EL (cell line): Measurements from ENCODE around the gene B3GALT6.
A peak's percentile ranks its signal among the peaks of the same experiment; 100 is the strongest.
"Not testable (repeated sequence)": the region's sequence is repeated elsewhere in the genome, so short reads cannot be mapped to it uniquely, and the experiment has no call there.

Experiments used
- DNase-seq: peaks from one replicate; pipeline ENCODE4 v3.0.0-alpha.2; 2016

The B3GALT6 gene

DNA sequence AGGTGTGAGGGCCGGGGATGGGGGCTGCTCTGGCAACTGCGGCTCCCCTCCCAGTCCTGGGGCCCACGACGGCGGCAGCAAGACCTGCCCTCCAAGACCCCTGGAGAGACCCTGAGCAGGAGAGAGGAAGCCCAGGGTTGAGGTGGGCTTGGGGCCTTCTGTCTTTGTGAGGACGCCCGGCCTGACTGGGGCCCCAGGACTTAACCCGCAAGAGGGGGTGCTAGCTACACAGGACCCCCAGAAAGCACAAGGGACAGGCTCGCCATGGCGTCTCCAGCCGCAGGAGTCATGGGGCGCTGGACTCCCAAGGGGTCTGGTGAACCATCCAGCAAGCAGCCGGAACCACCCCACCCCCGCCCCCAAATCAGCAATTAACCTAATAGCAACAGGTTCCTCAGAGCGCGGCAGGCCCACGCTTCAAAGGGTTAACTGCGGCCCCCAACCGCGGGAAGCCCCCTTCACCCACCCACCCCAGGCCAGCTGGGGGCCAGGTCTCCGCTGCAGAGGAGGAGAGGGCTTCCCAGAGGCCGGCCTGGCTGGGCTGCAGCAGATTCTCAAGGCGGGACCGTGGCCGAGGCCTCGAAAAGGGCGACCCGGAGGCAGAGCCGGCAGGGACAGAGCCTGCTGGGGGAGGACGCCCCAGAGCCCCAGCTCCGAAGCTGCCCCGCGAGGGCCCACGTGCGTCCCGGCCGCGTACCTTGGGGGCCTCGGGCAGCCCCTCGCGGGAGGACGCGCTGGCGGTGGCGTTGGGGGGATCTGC lies 14.0 kb downstream of the B3GALT6 start:
- DNase-seq = no peak

DNA sequence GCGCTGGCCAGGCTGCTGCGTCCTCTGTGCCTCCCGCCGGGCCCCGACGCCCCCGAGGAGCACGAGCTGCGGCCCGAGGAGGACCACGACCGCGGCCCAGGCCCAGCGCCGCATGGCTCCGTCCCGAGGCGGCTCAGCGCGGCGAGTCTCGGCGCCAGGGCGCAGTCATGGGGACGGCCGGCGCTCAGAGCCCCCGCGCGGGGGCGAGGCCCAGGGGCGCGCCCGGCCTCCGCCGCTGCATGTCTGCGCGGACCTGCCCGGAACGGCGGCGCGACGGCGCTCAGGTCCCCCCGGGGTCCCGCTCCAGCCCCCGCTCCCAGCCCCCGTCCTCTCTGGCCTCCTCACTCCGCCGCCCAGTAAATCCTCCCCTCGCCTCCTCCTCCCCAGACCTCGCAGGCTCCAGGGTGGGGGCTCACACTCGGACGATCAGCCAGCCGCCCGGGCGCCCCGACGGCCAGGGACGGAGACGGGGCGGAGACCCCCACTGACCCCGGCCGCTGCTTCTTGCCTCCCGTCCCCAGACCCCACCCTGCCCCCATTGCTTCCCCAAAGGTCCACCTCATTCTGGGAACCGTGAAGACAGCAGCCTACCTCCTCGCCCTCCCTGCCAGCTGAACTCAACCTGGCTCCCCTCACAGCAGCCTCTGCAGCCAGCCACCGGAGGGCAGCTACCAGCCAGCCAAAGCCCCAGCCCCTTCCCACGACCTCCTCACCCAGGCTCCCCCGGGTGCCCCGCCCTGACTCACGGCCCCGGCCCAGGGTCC lies 14.7 kb downstream of the B3GALT6 start, which contains the start of gene C1QTNF12:
Gene C1QTNF12 (minus strand): TSS at position 146 of the 764 bp plus-strand sequence. CDS start 32 bp downstream, at position 114.
- DNase-seq = no peak

DNA sequence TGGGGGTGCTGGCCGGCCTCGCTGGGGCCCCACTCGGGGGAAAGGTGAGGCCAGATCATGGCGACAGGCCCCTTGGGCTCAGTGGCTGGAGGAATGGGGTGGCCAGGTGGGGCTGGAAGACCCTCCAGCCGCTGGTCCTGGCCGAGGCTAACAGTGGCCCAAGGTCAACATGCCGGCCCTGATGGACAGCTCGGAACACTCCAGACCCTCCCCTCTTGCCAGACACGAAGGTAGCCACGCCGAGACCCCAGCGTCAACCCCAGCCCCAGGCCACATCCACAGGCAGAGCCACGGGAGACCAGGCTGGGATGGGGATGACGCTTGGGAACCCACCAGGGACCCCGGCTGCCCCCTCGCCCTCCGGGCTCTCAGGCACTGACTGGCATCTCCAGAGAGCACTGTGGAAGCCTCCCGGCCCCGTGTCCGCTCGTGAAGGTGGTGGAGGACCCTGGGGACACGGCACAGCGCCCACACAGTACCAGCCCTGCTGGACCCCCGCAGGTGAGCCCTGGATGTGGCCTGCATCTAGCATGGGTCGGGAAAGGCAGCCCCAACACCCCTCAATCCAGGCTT lies 15.4 kb downstream of the B3GALT6 start:
- no peak for DNase-seq

DNA sequence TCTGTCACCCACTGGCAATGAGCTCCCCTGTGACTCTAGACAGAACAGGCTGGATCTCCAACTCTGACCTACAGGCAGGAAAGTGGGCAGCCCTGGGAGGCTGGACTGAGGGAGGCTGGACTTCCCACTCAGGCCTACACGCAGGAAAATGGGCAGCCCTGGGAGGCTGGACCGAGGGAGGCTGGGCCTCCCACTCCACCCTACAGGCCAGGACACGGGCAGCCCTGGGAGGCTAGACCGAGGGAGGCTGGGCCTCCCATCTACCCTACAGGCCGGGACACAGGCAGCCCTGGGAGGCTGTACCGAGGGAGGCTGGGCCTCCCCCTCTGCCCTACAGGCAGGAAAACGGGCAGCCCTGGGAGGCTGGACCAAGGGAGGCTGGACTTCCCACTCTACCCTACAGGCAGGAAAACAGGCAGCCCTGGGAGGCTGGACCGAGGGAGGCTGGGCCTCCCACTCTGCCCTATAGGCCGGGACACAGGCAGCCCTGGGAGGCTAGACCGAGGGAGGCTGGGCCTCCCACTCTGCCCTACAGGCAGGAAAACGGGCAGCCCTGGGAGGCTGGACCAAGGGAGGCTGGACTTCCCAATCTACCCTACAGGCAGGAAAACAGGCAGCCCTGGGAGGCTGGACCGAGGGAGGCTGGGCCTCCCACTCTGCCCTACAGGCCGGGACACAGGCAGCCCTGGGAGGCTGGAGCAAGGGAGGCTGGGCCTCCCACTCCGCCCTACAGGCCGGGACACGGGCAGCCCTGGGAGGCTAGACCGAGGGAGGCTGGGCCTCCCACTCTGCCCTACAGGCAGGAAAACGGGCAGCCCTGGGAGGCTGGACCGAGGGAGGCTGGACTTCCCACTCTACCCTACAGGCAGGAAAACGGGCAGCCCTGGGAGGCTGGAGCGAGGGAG lies 16.2 kb downstream of the B3GALT6 start:
- not testable (repeated sequence) for DNase-seq

DNA sequence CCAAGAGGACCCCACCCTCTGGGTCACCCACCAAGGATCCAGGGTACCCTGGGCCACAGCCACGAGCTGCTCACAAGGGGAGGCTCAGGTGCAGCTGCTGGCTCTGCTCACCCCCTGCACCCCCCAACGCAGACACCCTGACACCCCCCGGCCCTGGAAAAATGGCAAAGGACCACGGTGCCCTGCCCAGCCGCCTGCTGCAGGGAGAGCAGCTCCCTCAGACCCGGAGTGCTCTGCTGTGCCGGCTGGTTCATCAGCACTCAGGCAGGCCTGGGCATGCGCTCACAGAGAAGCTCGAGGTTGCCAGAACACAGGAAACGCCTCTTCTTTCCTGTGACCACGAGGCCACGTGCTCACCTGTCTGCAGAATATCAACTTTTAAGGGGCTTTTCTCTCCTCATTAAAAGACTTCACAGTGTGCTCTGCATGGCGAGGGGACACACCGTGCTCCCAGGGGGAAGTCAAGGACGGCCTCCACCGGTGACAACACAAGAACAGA lies 18.8 kb downstream of the B3GALT6 start:
- DNase-seq = no peak

DNA sequence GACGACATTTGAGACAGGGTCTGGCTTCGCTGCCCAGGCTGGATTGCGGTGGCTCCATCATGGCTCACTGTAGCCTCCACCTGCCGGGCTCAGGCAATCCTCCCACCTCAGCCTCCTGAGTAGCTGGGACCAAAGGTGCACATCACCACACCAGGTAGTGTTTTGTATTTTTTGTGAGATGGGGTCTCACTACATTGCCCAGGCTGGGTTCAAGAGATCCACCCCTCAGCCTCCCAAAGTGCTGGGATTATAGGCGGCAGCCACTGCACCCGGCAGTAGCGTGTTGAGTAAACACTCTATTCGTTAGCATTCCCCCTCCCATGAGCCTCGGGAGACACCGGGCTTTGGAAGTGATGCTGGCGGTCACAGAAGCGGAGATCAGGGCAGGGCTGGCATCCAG lies 21.3 kb downstream of the B3GALT6 start:
- no peak for DNase-seq

DNA sequence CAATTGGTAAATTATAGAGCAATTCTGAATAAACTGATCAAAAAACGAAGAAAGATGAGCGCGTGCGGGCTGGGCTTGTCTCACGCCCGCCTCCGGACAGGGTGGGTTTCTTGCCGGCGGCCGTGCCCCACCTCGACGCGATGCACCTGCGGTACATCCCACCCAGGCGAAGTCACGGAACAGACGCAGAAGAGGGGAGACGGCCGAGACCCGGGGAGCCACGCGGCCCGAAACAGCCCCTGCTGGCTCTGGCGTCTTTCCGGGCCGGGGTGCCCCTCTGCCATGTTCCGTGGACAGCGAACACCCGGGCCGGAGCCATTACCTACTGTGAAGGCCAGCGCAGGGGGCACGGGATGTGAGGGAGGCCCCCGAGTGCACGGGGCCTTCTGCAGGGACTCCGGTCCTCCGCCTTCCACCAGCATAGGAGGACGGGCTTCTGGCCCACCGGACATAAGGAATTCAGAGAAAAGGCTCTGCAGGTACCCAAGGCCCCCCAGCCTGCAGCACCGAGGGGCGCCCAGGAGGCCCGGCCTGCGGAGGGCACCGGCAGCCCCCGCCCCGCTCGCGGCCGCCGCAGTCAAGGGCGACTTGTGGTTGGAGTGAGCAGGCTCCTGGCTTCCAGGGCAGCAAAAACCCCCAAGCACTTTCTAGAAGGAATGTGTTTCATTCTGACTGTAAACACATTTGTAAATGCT lies 22.1 kb downstream of the B3GALT6 start:
- no peak for DNase-seq

DNA sequence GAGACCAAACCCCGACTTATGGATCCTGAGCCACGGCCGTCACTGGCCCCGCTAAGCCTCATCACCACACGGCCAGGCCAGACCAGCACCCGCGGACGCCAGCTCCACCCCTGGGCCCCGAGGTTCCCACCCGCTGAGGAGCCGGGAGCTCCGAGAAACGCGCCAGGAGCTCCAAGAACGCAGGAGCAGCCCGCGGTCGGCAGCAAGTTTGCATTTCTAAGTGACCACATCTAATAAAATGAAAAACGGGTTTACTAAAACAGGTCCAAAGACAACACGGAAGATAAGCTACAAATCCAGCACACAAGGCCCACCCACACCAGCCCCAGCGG lies 22.6 kb downstream of the B3GALT6 start:
- no peak for DNase-seq

DNA sequence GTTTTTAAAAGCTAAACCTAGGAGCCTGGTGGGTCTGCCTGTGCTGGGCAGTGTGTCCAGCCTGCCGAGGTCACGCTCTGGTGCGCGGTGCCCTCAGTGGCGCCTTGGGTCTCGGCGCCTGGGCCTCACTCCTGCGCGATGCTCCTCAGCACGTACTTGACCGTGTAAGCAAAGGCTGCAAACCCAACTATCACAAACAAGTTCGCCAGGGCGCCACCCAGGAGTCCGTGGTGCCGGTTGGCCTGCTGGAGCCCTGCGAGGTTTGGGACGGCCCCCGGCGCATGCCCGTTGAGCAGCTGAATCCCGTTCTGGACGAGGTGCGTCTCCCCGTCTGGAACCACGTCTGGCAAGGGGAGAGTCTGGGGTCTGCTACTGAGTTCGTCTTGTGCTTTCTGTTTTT lies 23.0 kb downstream of the B3GALT6 start:
- DNase-seq = no peak

DNA sequence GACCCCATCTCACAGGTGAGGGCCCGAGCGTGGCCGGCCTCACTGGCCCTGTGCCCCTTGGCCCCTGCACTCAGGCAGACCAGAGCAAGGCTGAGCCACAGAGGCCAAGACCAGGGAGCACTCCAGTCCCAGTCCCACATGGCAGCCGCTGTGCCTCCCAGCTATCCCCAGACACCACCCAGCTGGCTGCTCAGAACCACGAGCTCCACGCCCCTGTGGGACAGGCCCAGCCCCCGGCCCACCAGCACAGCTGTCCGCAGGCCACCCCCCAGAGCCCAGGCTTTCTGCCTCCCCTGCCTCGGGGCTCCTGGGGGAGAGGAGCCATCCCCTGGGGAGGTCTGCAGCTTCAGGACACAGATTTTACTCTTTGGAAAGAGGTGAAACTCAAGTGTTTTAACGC lies 23.6 kb downstream of the B3GALT6 start:
- no peak for DNase-seq

DNA sequence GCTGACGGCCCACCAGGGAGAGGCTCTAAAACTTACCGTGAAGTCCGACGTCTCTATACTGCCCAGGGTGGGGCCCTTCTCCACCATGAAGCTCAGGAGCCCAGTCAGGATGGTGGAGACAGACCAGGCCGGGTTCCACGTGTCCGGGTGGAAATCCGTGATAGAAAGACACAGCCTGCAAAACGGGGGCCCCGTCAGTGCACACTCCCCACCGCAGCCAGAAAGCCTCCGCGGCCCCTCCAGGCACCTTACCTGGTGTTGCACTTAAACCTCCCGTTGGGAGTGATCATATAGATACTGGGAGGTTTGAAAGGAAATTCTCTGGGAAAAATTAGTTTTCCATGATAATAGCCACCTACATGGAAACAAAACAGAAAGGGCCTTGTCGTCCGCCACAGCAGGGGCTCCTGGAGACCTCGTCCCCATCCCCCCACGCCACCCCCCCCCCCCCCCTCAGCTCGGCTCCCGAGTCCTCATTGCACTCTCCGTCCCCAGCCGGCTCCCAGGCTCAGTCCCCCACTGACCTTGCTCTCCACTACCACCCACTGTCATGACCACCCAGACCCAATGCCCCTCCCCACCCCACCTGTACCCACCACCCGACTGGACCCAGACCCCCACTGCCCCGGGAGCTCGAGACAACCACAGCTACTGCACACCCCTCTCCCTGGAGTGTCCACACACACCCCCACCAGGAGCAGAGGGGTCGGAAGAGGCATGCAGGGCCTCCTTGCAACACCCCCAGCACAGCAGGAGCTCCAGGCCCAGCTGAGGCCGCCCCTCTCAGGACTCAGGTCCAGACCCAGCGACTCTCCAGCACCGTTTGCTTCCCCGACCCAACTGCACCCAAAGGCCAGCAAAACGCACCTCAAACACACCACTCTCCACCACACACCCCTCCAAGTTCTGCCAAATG lies 25.2 kb downstream of the B3GALT6 start:
- no peak for DNase-seq

DNA sequence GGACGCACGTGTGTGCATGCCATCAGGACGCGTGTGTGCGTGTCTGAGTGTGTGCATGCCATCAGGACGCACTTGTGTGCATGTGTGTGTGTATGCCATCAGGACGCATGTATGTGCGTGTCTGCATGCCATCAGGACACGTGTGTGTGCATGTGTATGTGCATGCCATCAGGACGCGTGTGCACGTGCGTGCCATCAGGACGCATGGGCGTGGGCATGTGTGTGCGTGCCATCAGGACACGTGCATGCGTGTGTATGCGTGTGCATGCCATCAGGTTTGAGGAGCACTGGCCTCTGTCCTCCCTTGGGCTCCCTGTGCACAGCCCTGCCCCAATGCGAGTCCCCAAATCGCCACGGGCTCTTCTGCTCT lies 27.1 kb downstream of the B3GALT6 start:
- no peak for DNase-seq

DNA sequence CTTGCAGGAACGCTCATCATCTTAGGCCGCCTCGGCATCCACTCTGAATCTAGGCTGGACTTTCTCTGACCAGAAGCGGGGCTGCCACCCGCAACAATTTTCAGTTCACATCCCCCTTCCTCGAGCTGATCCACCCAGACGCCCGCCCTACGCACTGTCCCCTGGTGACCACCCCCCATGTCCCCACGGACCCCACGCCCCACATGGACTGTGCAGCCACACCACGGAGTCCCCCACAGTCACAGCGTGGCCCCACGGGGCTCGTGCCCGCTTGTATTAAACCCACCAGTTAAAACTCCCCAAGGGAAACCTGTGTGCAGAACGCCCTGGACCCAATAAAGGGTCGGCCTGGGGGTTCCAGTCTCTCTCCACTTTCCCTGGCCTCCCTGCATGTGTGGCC lies 27.5 kb downstream of the B3GALT6 start:
- DNase-seq = no peak

DNA sequence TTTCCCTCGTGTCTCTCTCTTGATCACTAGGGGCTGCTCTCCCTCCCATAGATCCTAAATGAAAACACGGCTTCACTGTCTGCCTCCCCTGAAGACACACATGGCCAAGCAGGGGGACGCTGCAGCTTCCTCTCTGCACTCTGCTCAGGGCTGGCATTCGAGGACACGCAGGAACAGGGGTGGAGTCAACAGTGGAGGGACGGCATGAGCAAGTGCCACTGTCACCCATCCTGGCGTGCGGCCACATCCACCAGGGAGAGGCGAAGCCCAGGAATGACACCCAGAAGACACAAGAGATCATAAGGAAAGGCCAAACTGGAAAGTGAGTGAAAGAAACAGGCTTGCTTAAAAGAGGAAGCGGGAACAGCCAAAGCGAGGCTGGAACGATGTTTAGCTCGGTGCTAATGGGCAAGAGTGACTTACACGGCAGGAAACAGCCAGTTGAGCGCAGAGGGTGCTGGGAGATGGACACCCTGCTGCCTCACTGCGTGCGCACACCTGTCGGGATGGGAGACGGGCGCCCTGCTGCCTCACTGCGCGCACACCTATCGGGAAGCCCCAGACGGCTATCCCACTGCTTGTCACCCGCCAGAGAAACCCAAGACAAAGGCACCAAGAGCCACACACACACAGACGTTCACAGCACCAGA lies 28.0 kb downstream of the B3GALT6 start:
- no peak for DNase-seq

DNA sequence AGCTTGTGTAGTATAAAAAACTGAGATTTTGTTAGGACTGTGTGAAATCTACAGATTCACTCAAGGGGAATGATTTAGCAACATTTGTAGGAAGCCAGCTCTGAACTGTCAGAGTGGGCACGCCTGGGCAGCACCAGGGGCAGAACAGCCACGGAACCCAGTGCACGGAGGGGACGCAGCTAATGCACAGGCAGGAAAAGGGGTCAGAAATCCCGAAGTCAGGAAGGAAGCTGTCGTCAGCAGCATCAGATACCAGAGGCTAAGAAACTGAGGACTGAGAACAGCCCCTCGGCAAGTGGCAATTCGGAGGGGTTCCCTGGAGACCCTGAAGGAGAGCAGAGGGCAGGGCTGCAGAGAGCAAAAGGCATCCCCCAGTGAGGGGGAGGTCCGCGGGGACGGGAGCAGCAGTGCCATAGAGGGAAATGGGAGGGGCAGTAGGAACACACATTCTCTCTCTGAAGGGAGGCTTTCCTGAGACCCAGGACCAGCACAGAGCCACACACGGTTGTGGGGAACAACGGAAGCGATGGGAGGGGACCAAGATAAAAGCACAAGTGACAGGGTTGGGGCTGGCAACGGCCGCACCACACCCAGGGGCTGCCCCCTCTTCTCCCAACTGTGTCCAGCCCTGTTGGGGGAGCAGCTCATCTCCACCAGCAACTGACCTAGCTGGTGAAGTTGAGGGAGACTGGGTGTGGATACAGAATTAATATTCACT lies 29.0 kb downstream of the B3GALT6 start:
- DNase-seq = no peak

DNA sequence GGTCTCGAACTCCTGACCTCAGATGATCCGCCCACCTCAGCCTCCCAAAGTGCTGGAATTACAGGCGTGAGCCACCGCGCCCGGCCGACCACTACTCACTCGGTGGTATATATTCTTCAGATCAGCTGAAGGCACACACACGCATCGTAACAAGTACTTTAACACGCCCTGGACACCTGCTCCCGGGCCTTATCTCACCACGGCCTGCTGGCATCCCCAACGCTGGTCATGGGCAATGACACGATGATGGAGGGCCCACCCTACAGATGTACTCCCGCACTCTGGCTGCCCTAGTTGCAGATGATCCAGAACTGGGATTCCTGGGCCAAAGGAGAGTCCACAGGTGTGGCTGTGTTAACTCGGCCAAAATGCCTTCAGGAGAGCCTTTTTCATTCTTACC lies 30.0 kb downstream of the B3GALT6 start:
- no peak for DNase-seq

DNA sequence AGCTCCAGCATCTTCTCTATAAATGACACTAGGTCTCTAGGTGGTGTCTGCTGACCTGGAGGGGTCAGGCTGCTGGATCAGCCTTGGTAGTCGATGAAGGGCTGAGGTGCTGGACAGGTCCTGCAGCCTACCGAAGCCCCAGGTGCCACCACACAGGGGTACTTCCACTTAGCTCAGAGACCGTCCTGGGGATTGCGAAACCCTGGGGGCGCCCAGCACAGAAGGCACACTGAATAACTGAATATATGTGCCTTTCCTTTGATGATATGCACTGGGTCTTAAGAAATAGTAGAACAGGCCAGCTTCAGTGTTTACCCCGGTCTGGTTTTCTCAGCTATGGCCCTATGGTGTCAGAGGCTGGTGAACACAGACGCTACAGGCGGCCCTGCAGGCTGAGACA lies 30.7 kb downstream of the B3GALT6 start:
- DNase-seq = no peak

DNA sequence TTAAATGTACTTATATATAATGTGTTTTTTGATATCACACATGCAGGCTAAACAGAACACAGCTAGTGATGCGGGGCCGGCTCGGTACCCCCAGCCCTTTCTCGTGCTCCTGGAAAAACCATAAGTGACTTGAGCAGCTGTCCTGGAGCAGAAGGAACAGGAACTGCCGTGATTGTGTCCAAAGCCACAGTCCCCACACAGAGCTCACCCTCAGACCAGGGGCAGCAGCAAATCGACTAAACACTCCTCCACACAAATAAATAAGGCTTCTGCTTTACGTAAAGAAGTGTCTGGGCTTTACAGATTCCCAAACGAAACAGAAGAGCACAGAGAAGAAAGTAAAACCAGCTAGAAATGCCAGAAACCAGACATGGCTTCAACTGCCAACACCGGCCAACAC lies 32.0 kb downstream of the B3GALT6 start:
- DNase-seq = no peak

DNA sequence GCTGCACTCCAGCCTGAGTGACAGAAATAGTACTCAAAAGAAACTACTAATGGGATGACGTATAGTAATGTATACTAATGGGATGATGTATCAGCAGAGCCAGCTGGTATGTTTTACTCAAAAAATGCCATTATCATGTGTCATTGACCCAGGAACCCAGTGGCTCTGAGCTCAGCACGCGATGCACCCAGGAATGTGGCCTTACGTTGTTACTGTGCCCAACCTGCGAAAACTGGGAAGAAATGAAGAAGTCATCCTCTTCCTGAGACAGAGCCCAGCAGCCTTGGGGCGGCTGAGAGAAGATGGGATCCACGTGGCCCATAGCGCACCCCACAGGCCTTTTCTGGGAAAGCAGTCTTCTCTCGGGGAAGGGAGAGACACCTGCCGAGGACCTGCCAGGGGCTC lies 32.8 kb downstream of the B3GALT6 start:
- DNase-seq = peak; percentile 100
